HepG2 (cell line): Measurements from ENCODE around the gene CASS4. TPM values are rescaled to one million over a fixed set of nuclear protein-coding genes. Genes with fewer than 3 reads are reported as not detected.

Experiments
- ARNT2 ChIP-seq: sonication (generic); formaldehyde crosslinking; IDR thresholded peaks from 2 replicates; pipeline ENCODE4 v1.8.0; 2022; ENCODE audit warnings: mild to moderate bottlenecking, low read depth, missing genetic modification reagents, moderate library complexity
- BHLHE40 ChIP-seq: IDR thresholded peaks from 2 replicates; pipeline ENCODE4 v1.6.1; 2011; ENCODE audit warnings: low read length, improper control_type of control experiment
- FOSL1 ChIP-seq: sonication (generic); formaldehyde crosslinking; IDR thresholded peaks from 2 replicates; pipeline ENCODE4 v1.9.0; 2021; ENCODE audit warnings: missing genetic modification reagents, borderline replicate concordance
- HMG20A ChIP-seq: IDR thresholded peaks from 2 replicates; pipeline ENCODE4 v1.6.1; 2016; ENCODE audit warnings: borderline replicate concordance
- HNRNPK ChIP-seq: fragments of 200-400 bp; formaldehyde crosslinking; IDR thresholded peaks from 2 replicates; pipeline ENCODE4 v1.6.1; 2018; ENCODE audit warnings: low read length, low read depth, moderate library complexity, mild to moderate bottlenecking; ENCODE audit not compliant: poor library complexity, severe bottlenecking
- KDM1A ChIP-seq: IDR thresholded peaks from 2 replicates; pipeline ENCODE4 v1.6.1; 2016; ENCODE audit warnings: missing compliant biosample characterization
- KDM3A ChIP-seq: IDR thresholded peaks from 2 replicates; pipeline ENCODE4 v1.6.1; 2018; ENCODE audit warnings: low read depth, missing compliant biosample characterization
- KLF16 ChIP-seq, 2 experiments: sonication (generic) in 1 of 2; formaldehyde crosslinking in 1 of 2; IDR thresholded peaks; 2 replicates each; pipeline versions ENCODE4 v1.6.1 to v1.8.0; 2016 to 2023; ENCODE audit warnings: missing genetic modification reagents in 2 of 2, missing compliant biosample characterization in 1 of 2
- MYC ChIP-seq: sonication (generic); formaldehyde crosslinking; IDR thresholded peaks from 2 replicates; pipeline ENCODE4 v1.9.0; 2021; ENCODE audit warnings: missing genetic modification reagents, borderline replicate concordance
- PLRG1 ChIP-seq: fragments of 450-650 bp; conservative IDR thresholded peaks from 2 replicates; pipeline ENCODE4 v1.6.1; 2016
- RNF219 ChIP-seq: sonication (generic); formaldehyde crosslinking; IDR thresholded peaks from 2 replicates; pipeline ENCODE4 v1.5.0; 2020; ENCODE audit warnings: mild to moderate bottlenecking, missing genetic modification reagents
- SIX1 ChIP-seq: sonication (generic); formaldehyde crosslinking; IDR thresholded peaks from 2 replicates; pipeline ENCODE4 v1.4.0; 2020; ENCODE audit warnings: missing genetic modification reagents, borderline replicate concordance
- TFE3 ChIP-seq: IDR thresholded peaks from 2 replicates; pipeline ENCODE4 v1.6.1; 2016
- ZBTB7A ChIP-seq: sonication (generic); formaldehyde crosslinking; IDR thresholded peaks from 2 replicates; pipeline ENCODE4 v1.8.0; 2022; ENCODE audit warnings: mild to moderate bottlenecking, missing genetic modification reagents
- ZNF264 ChIP-seq: sonication (generic); formaldehyde crosslinking; IDR thresholded peaks from 2 replicates; pipeline ENCODE4 v1.4.0; 2020; ENCODE audit warnings: missing genetic modification reagents
- ZNF460 ChIP-seq: sonication (generic); formaldehyde crosslinking; IDR thresholded peaks from 2 replicates; pipeline ENCODE4 v1.5.1; 2020; ENCODE audit warnings: missing genetic modification reagents, mild to moderate bottlenecking, borderline replicate concordance
- ZNF468 ChIP-seq: sonication (generic); formaldehyde crosslinking; IDR thresholded peaks from 2 replicates; pipeline ENCODE4 v1.8.0; 2022; ENCODE audit warnings: mild to moderate bottlenecking, moderate library complexity, missing genetic modification reagents
- ZNF564 ChIP-seq: sonication (generic); formaldehyde crosslinking; IDR thresholded peaks from 2 replicates; pipeline ENCODE4 v1.8.1; 2023; ENCODE audit warnings: mild to moderate bottlenecking, missing genetic modification reagents
- ZNF574 ChIP-seq: sonication (generic); formaldehyde crosslinking; IDR thresholded peaks from 2 replicates; pipeline ENCODE4 v1.4.0; 2020; ENCODE audit warnings: missing genetic modification reagents
- ZNF891 ChIP-seq: sonication (generic); formaldehyde crosslinking; IDR thresholded peaks from 2 replicates; pipeline ENCODE4 v1.5.0; 2020; ENCODE audit warnings: mild to moderate bottlenecking, missing genetic modification reagents
- ZSCAN29 ChIP-seq: sonication (generic); formaldehyde crosslinking; conservative IDR thresholded peaks from 2 replicates; pipeline ENCODE4 v1.4.0; 2020; ENCODE audit warnings: mild to moderate bottlenecking, missing genetic modification reagents
- polyA plus RNA-seq, 8 experiments: library from polyadenylated mRNA; depleted of rRNA in 3 of 8; stranded (reverse) in 7 of 8; unstranded in 1 of 8; fragments of >200 nt; fragmentation: Illumina TruSeq in 4 of 8; extraction: Trizol in 4 of 8; gene quantifications; 2 replicates each; pipeline versions ENCODE4 v1.2.1 to v1.2.3, GENCODE V29; 2011 to 2016; ENCODE audit warnings: low read depth in 4 of 8, missing spikeins in 1 of 8, mixed read lengths in 1 of 8; ENCODE audit not compliant: insufficient read depth in 1 of 8
- total RNA-seq, 5 experiments: library from RNA; depleted of rRNA; stranded (reverse); fragments of >200 nt; fragmentation: Illumina TruSeq; extraction: Trizol; gene quantifications; 2 replicates each; pipeline ENCODE4 v1.2.3, GENCODE V29; 2016; ENCODE audit warnings: low read depth in 1 of 5
- TF ChIP-seq, protein P1 (sequence below): sonication (generic); formaldehyde crosslinking; IDR thresholded peaks from 2 replicates; pipeline ENCODE4 v1.5.1; 2020; ENCODE audit warnings: missing genetic modification reagents, mild to moderate bottlenecking, borderline replicate concordance

Gene CASS4
- total and polyA plus RNA-seq, 2 of the 13 experiments (the other 11 are each of a cell fraction or from before 2014, with no cell fraction given) = 0.17 to 0.49 TPM

- no peak; the same call in 1 of the 2 replicates for TF ChIP-seq ZNF460
- TF ChIP-seq KLF16 (CRISPR knock-in tag; IDR thresholded peaks at IDR 0.05) = peak; percentile 91 to 99; a peak in 3 of 4 replicates
- TF ChIP-seq ARNT2 (CRISPR knock-in tag) = peak; percentile 98
- TF ChIP-seq HNRNPK = no peak
- TF ChIP-seq, protein P1, sequence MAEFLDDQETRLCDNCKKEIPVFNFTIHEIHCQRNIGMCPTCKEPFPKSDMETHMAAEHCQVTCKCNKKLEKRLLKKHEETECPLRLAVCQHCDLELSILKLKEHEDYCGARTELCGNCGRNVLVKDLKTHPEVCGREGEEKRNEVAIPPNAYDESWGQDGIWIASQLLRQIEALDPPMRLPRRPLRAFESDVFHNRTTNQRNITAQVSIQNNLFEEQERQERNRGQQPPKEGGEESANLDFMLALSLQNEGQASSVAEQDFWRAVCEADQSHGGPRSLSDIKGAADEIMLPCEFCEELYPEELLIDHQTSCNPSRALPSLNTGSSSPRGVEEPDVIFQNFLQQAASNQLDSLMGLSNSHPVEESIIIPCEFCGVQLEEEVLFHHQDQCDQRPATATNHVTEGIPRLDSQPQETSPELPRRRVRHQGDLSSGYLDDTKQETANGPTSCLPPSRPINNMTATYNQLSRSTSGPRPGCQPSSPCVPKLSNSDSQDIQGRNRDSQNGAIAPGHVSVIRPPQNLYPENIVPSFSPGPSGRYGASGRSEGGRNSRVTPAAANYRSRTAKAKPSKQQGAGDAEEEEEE (CRISPR knock-in tag) = no peak; the same call in 1 of the 2 replicates
- peak; percentile 93 for TF ChIP-seq KDM3A (CRISPR knock-in tag)
- peak; percentile 94 for TF ChIP-seq ZNF564
- peak; percentile 97 for TF ChIP-seq ZNF264 (CRISPR knock-in tag)
- TF ChIP-seq FOSL1 (CRISPR knock-in tag) = peak; percentile 37; the same call in 1 of the 2 replicates
- peak; percentile 78 for TF ChIP-seq HMG20A (CRISPR knock-in tag)
- 0 out of 2 replicates have a peak, but pooled peaks have one; percentile 91 for TF ChIP-seq RNF219 (CRISPR knock-in tag)
- TF ChIP-seq BHLHE40 = peak; percentile 98
- peak; percentile 86 for TF ChIP-seq SIX1 (CRISPR knock-in tag)
- peak; percentile 87; the same call in 1 of the 2 replicates for TF ChIP-seq KDM1A (CRISPR knock-in tag)
- peak; percentile 92 for TF ChIP-seq ZSCAN29 (CRISPR knock-in tag)
- TF ChIP-seq ZNF574 (CRISPR knock-in tag) = peak; percentile 97
- peak; percentile 92; the same call in 1 of the 2 replicates for TF ChIP-seq ZNF468 (CRISPR knock-in tag)
- peak; percentile 94; the same call in 1 of the 2 replicates for TF ChIP-seq ZBTB7A
- peak; percentile 99 for TF ChIP-seq ZNF891 (CRISPR knock-in tag)
- TF ChIP-seq TFE3 (CRISPR knock-in tag) = peak; percentile 86
- no peak for TF ChIP-seq PLRG1
- peak; percentile 100 for TF ChIP-seq MYC (CRISPR knock-in tag)
Observed at GRCh38 chr20:56392132-56392880, 19.8 kb upstream of the CASS4 start, which contains the start of the genes AURKA and CSTF1 (continued).
